Measurements from ENCODE around the gene TBPL1.

- TF ChIP-seq CTCF (IDR thresholded peaks at IDR 0.05) (no peak), POLR2A (IDR thresholded peaks at IDR 0.05) (no peak)
These were observed 16.4 kb downstream of the TBPL1 start for GRCh38 chr6:133969285-133969920.
